Muscle of leg (tissue), 11 donors: Measurements from ENCODE around the gene LIN28A. TPM values are rescaled to one million over a fixed set of nuclear protein-coding genes. Genes with fewer than 3 reads are reported as not detected.

ENCODE experiments used
- DNase-seq: peaks from one replicate; pipeline ENCODE4 v3.0.0; 2013
- H3K27ac ChIP-seq: one replicate; pipeline ENCODE4 v1.5.1; 2013; ENCODE audit warnings: mild to moderate bottlenecking, low read length, control low read depth
- H3K27me3 ChIP-seq: one replicate; pipeline ENCODE4 v1.6.1; 2013; ENCODE audit warnings: low read length; ENCODE audit not compliant: control insufficient read depth, insufficient read depth
- H3K36me3 ChIP-seq: one replicate; pipeline ENCODE4 v1.6.1; 2013; ENCODE audit warnings: low read length; ENCODE audit not compliant: control insufficient read depth, insufficient read depth
- H3K4me1 ChIP-seq: one replicate; pipeline ENCODE4 v1.6.1; 2013; ENCODE audit warnings: low read length; ENCODE audit not compliant: control insufficient read depth, insufficient read depth
- H3K4me3 ChIP-seq: one replicate; pipeline ENCODE4 v1.5.1; 2013; ENCODE audit warnings: low read length, control low read depth
- H3K9me3 ChIP-seq: replicated peaks from 2 replicates; pipeline ENCODE4 v1.6.1; 2013; ENCODE audit warnings: low read depth, low read length; ENCODE audit not compliant: control insufficient read depth
- whole genome bisulfite sequencing: methylation state at CpG from one replicate; pipeline ENCODE4 v1.1.5; 2013; ENCODE audit warnings: missing lambda C conversion rate; ENCODE audit not compliant: insufficient coverage; 5-methylcytosine and 5-hydroxymethylcytosine counted together
- polyA plus RNA-seq, 8 donors: library from polyadenylated mRNA; unstranded; fragments of 120-200 nt; gene quantifications; one replicate each; pipeline versions ENCODE4 v1.2.1 to v1.2.3, GENCODE V29; 2013; ENCODE audit warnings: inconsistent platforms in 1 of 8, low replicate concordance in 1 of 8; ENCODE audit not compliant: insufficient read length in 8 of 8, insufficient read depth in 1 of 8
- total RNA-seq: library from RNA; stranded (reverse); fragments of 120-200 nt; gene quantifications from one replicate; pipeline ENCODE4 v1.2.4, GENCODE V29; 2013

LIN28A gene
- total and polyA plus RNA-seq, 9 donors, result 0.03 to 0.04 (median 0.04) TPM; not detected in 6

DNA sequence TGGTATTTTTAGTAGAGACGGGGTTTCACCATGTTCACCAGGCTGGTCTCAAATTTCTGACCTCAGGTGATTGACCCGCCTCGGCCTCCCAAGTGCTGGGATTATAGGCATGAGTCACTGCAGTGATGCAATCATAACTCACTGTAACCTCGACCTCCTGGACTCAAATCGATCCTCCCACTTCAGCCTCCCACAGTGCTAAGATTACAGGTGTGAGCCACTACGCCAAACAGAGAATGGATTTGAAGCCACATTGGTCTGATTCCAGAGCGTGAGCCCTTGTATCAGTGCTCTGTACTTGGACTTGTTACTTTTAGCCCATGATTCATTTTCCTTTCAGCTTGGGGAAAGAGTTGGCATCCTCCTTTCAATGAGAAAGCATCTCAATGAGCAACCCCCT is 23.2 kb upstream of the LIN28A start:
- peaks cover 4% of the 10 kb centered on the region for H3K27me3 ChIP-seq
- no peaks in the 10 kb centered on the region for H3K9me3 ChIP-seq
- no peaks in the 10 kb centered on the region for H3K4me1 ChIP-seq
- no peak overlapping the region for H3K4me3 ChIP-seq
- no peak overlapping the region for H3K27ac ChIP-seq
- H3K36me3 ChIP-seq, result no peaks in the 10 kb centered on the region
- DNase-seq, result no peak
- 69% methylated on average over 4 of the region's 7 CpGs for WGBS

DNA sequence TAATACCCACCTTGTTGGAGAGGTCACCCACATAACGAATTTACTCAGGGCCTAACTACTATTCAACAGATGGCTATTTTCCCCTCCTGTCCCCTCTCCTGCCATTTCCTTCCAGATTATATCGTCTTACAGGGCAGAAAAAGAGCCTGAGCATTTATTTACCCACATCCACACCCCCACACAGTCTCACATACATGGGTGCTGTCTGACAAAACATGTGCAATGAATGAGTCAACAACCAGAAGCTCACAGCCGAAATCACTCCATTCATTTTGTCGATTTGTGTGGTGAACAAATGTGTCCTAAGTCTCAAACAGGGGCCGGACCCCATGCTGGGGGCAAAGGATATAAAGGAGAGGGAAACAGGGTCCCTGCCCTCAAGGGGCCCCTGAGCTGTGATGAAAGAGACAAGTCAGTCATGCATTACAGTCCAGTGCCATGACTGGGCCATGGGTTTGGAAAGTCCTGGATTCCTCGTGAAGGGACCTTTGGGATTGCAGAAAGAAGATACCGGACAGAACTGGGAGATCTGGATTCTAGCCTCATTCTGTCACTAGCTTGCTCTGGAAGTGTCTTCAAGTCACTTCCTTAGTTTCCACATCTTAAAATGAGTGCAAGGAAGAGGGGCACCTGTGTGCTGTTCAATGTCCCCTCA is 21.7 kb upstream of the LIN28A start:
- DNase-seq, result no peak
- Histone ChIP-seq H3K27ac (no peak overlapping the region), H3K9me3 (no peaks in the 10 kb centered on the region), H3K36me3 (no peaks in the 10 kb centered on the region), H3K4me3 (no peak overlapping the region), H3K4me1 (no peaks in the 10 kb centered on the region), H3K27me3 (peaks cover 4% of the 10 kb centered on the region)
- 71% methylated on average over 7 of the region's 7 CpGs for WGBS

DNA sequence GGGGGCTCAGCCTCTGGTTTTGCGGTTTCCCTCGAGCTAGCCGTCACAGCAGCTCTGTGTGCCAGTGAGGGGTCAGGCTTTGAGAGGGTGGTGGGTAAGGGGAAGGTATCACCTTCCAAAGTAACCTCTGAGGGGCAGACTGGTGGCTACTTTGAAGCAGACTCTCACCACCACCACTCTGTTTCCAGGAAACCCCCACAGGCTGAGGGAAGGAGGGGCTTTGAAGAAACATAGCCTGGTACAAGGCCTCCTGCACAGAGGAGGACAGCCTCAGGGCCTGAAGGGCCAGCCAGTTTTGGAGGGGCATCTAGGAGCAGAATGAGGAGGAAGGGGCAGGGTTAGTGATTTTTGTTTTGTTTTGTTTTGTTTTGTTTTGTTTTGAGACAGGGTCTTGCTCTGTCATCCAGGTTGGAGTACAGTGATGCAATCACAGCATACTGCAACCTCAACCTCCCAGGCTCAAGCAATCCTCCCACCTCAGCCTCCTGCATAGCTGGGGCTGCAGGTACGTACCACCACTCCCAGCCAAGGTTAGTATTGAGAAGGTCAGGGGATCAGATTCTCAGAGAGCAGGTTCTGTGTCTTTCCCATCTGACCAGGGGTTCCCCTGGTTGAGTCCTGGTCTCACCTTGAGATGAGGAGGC is 20.9 kb upstream of the LIN28A start:
- Histone ChIP-seq H3K4me1 (no peaks in the 10 kb centered on the region), H3K4me3 (no peak overlapping the region), H3K27me3 (peaks cover 2% of the 10 kb centered on the region), H3K27ac (no peak overlapping the region), H3K9me3 (no peaks in the 10 kb centered on the region), H3K36me3 (no peaks in the 10 kb centered on the region)
- 90% methylated on average over 2 of the region's 4 CpGs for WGBS
- no peak for DNase-seq

DNA sequence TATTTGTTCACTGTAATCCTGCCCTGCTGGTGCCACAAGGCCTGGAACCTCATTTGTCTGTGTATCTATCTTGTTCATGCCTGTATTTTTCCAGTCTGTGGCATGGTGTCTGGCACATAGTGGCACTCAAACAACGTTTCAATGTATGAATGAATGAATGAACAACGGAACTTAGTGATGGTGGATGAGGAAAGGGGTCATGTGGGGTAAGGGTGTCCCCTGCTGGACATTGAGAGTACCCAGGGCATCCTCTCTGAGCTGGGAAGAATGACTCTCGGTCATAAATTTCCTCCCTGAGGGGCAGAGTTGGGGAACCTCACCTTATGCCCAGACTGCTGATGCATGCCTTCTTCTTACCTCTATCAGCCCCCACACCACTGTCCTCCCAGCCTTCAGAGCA is 19.2 kb upstream of the LIN28A start:
- 13% methylated on average over 3 of the region's 3 CpGs for WGBS
- Histone ChIP-seq H3K4me3 (no peak overlapping the region), H3K36me3 (no peaks in the 10 kb centered on the region), H3K27me3 (peaks cover 2% of the 10 kb centered on the region), H3K9me3 (no peaks in the 10 kb centered on the region), H3K4me1 (no peaks in the 10 kb centered on the region), H3K27ac (no peak overlapping the region)
- DNase-seq, result no peak

DNA sequence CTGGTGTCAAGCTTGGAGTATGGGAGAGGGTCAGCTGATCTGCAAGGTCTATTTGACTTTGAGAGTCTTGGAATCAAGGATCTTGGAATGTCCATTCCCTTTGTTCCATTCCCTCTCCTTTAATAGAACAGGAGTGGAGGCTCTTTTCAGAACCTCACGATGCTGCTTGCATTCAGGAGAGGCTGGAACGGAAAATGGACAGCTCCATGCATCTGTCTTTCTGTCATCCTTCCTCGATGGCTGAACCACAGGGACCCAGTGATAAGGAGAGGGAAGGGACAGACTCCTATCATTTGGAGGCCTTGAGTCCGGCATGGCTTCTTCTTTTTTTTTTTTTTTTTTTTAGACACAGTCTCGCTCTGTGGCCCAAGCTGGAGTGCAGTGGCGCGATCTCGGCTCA is 14.9 kb upstream of the LIN28A start:
- no peaks in the 10 kb centered on the region for H3K27me3 ChIP-seq
- 84% methylated on average over 4 of the region's 8 CpGs for WGBS
- H3K4me1 ChIP-seq, result no peaks in the 10 kb centered on the region
- no peak for DNase-seq
- H3K9me3 ChIP-seq, result no peaks in the 10 kb centered on the region
- H3K36me3 ChIP-seq, result no peaks in the 10 kb centered on the region
- H3K27ac ChIP-seq, result no peak overlapping the region
- H3K4me3 ChIP-seq, result no peak overlapping the region

DNA sequence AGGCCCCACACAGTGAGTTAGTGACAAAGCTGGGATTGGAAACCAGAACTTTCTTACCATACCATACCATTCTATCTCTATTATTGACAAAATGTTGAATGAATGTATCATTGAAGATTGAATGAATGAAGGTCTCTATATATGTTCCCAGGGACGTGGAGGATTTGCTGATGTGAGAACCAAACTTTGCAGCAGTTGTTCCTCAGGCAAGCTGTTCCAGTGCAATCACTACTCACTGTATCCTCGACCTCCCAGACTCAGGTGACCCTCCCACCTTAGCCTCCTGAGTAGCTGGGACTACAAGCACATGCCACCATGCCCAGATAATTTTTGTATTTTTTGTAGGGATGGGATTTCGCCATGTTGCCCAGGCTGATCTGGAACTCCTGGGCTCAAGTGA is 11.6 kb upstream of the LIN28A start:
- no peaks in the 10 kb centered on the region for H3K9me3 ChIP-seq
- no peak overlapping the region for H3K4me3 ChIP-seq
- H3K27ac ChIP-seq, result no peak overlapping the region
- 100% methylated on average over 1 of the region's 3 CpGs for WGBS
- H3K36me3 ChIP-seq, result no peaks in the 10 kb centered on the region
- peaks cover 4% of the 10 kb centered on the region for H3K27me3 ChIP-seq
- no peak for DNase-seq
- no peaks in the 10 kb centered on the region for H3K4me1 ChIP-seq

DNA sequence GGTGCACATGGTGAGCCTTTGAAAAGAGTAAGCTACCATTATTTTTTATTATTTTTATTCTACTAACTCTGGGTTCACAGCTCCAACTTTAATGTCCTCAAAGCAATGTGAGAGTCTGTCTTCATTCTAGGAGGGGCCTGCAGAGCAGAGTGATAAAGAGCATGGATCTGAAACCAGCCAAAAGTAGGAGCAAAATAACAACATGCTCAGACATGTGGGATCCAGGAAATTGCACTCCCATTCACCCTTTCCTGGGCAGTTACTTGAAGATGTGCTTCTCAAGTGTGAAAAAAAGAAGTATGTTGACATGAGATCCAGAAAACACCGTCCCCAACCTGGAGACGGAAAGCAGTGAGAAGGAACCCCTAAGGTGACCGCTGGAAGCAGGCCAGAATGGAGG is 8.7 kb upstream of the LIN28A start:
- Histone ChIP-seq H3K9me3 (no peaks in the 10 kb centered on the region), H3K4me1 (no peaks in the 10 kb centered on the region), H3K36me3 (no peaks in the 10 kb centered on the region), H3K27me3 (peaks cover 4% of the 10 kb centered on the region), H3K4me3 (no peak overlapping the region), H3K27ac (no peak overlapping the region)
- no peak for DNase-seq
- 70% methylated on average over 3 of the region's 3 CpGs for WGBS

DNA sequence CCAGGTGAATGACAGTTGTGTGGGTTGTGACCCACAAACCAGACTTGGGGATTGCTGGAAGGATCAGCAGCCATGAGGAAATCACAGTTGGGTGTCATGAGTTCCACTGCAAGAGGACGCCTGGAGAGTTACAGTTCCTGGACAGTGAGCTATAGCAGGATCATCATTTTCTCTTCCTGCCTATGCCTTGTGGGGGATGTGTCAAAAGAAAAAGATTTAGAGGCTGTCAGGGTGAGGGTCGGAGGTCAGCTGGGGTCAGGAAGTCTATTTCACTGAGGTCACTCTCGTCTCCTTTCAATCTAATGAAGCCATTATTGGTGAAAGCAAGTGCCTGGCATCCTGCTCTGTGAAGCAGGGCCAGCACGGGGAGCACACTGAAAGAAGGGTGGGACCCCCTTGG is 7.0 kb upstream of the LIN28A start:
- H3K4me1 ChIP-seq, result no peaks in the 10 kb centered on the region
- whole genome bisulfite sequencing, result 6% methylated on average over 3 of the region's 4 CpGs
- H3K36me3 ChIP-seq, result no peaks in the 10 kb centered on the region
- H3K27me3 ChIP-seq, result peaks cover 4% of the 10 kb centered on the region
- DNase-seq, result no peak
- no peaks in the 10 kb centered on the region for H3K9me3 ChIP-seq
- no peak overlapping the region for H3K27ac ChIP-seq
- H3K4me3 ChIP-seq, result no peak overlapping the region

DNA sequence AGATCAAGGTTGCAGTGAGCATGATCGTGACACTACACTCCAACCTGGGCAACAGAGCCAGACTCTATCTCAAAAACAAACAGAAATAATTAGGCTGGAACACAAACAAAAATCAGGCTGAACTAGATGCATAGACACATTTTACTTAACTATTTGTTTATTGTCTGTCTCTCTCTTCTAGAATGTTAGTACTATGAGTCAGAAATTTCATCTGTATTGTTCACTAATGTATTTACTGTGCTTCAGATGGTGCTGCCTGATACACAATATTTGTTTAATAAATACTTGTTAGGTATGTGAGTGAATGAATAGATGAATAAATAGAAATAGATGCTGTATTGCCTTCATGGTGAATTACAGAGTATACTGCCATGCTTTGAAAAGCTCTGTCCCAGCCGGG is 6.0 kb upstream of the LIN28A start:
- 80% methylated on average over 1 of the region's 2 CpGs for WGBS

DNA sequence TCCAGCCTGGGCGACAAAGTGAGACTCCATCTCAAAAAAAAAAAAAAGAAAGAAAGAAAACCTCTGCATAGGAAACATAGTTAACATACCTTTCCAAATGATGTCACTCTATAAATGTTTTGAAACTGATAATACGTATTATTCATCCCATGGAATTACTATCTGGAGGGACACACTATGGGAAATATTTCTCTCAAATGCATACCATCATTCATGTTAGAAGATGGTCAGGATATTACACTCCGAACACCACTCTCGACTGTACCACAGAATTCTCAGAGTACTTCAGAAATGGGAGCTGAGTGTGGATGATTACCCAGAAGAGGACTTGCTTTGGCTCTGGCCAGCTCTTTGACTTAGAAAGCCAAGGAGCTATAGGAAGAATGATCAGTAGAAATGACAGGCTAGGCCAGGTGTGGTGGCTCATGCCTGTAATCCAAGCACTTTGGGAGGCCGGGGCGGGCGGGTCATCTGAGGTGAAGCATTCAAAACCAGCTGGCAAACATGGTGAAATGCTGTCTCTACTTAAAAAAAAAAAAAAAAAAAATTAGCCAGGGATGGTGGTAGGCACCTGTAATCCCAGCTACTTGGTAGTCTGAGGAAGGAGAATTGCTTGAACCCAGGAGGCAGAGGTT is 5.2 kb upstream of the LIN28A start:
- H3K4me3 ChIP-seq, result no peak overlapping the region
- peaks cover 20% of the 10 kb centered on the region for H3K27me3 ChIP-seq
- H3K27ac ChIP-seq, result no peak overlapping the region
- no peaks in the 10 kb centered on the region for H3K9me3 ChIP-seq
- no peaks in the 10 kb centered on the region for H3K36me3 ChIP-seq
- no CpG with 5 or more reads among the region's 7 CpGs for WGBS
- no peaks in the 10 kb centered on the region for H3K4me1 ChIP-seq
- DNase-seq, result no peak

More for the DNA sequence above, 6.0 kb upstream of the LIN28A start:
- Histone ChIP-seq H3K27me3 (peaks cover 13% of the 10 kb centered on the region), H3K27ac (no peak overlapping the region), H3K9me3 (no peaks in the 10 kb centered on the region), H3K4me3 (no peak overlapping the region), H3K4me1 (no peaks in the 10 kb centered on the region), H3K36me3 (no peaks in the 10 kb centered on the region)
- DNase-seq, result no peak
